GM19193 (cell line): ENCODE measurements around the gene GCAT.

Source experiments
- POLR2A ChIP-seq: IDR thresholded peaks from 4 replicates; pipeline ENCODE4 v1.6.1; 2011; ENCODE audit not compliant: insufficient read depth, insufficient read length; ENCODE audit errors: extremely low read depth

Gene GCAT

GRCh38 chr22:37816543-37817180, 8.9 kb downstream of the GCAT start:
- no peak for TF ChIP-seq POLR2A

DNA sequence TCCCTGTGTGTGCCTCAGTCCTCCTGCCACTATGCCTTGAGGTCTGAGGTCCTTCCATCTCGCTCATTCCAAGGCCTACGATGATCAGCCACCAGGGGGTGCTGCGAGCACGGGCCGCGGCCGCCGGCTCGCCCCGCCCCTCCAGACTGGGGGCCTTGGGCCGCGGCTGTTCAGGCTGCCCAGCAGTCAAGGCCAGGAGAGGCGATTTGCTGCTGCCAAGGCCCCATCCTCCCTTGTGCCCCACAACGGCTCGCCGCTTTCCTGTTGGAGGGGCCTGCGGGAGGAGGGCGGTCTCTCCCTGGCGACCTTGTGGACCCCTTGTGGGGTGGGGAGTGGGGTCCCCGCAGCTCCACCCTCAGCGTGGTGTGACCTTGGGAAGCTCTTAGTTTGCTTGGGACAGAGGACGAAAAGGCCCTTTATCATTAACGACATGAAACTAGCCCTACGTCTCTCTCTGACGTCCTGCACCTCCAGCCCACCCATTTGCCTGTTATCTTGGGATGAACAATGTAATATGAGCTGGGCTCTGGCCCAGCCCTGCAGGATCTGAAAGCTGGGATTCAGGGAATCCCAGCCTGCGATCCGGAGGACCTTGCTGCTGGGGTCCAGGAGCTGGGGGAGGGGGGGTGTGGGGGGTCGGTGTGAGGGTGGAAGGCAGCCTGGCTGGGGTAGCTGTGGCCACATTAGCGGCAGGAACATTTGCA, 10.1 kb downstream of the GCAT start:
- TF ChIP-seq POLR2A, result no peak

DNA sequence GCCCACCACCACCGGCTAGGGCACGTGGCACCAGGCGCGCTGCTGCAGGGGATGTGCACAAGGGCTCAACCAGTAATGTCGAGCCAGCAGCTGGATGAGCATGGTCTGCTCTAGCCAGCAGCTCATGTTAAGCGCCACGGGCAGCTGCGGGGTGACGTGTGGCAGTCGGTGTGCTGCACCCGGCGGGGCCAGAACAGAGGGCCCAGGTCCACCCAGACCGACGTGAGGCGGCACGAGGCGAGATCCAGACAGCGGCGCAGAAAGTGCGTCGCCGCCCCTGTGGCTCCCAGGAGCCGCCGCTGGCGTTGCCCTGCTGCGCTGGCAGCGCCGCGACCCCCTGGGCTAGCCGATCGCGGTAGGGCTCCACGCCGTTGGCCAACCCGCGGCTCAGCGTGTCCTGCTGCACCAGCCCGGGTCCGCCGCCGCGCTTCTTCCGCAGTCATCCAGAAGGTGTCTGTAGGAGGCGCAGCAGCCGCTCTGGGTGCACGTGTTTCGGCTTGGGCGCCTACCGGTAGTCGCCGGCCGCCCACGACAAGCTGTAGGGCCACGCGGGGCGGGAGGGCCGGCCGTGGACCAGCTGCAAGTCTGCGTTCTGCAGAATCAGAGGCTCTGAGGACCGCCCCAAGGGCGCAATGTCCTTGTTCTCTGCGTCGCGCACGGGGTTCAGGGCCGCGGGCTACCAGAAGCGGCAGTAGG, 10.8 kb downstream of the GCAT start:
- TF ChIP-seq POLR2A, result no peak

DNA sequence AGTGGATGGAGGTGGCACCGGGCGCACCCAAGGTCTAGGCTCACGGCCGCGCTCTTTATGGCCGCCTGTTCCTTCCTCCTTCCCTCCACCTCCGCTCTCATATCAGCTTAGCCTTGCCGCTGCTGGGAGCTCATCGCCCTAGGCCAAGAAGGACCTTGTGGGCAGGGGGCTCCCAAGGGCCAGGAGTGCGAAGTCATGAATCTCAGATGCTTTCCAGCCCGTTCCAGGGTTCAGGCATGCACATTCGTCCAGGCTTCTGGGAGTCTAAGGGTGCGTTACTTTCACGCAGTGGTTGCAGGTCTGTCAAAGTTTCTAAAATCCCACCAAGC, 11.3 kb downstream of the GCAT start:
- TF ChIP-seq POLR2A, result no peak

- no peak for TF ChIP-seq POLR2A
Measured at GRCh38 chr22:37820350-37820749, 12.6 kb downstream of the GCAT start.

- TF ChIP-seq POLR2A, result no peak
Measured at GRCh38 chr22:37822079-37822833, 14.5 kb downstream of the GCAT start.

GRCh38 chr22:37823134-37823985, 15.6 kb downstream of the GCAT start, which contains the start of gene GALR3:
Gene GALR3, plus strand, starts transcription at chr22:37823382. Its CDS starts 25 bp downstream, at chr22:37823407.
- TF ChIP-seq POLR2A, result no peak

DNA sequence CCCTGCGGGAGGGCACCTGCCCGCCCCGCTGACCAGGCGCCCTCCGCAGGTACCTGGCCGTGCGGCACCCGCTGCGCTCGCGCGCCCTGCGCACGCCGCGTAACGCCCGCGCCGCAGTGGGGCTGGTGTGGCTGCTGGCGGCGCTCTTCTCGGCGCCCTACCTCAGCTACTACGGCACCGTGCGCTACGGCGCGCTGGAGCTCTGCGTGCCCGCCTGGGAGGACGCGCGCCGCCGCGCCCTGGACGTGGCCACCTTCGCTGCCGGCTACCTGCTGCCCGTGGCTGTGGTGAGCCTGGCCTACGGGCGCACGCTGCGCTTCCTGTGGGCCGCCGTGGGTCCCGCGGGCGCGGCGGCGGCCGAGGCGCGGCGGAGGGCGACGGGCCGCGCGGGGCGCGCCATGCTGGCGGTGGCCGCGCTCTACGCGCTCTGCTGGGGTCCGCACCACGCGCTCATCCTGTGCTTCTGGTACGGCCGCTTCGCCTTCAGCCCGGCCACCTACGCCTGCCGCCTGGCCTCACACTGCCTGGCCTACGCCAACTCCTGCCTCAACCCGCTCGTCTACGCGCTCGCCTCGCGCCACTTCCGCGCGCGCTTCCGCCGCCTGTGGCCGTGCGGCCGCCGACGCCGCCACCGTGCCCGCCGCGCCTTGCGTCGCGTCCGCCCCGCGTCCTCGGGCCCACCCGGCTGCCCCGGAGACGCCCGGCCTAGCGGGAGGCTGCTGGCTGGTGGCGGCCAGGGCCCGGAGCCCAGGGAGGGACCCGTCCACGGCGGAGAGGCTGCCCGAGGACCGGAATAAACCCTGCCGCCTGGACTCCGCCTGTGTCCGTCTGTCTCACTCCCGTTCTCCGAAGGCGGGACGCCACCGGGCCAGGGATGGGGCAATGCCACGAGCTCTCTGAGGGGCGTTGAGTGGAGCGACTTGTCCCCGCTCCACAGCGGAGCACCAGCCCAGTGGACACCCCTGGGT, 17.2 kb downstream of the GCAT start:
- no peak for TF ChIP-seq POLR2A

DNA sequence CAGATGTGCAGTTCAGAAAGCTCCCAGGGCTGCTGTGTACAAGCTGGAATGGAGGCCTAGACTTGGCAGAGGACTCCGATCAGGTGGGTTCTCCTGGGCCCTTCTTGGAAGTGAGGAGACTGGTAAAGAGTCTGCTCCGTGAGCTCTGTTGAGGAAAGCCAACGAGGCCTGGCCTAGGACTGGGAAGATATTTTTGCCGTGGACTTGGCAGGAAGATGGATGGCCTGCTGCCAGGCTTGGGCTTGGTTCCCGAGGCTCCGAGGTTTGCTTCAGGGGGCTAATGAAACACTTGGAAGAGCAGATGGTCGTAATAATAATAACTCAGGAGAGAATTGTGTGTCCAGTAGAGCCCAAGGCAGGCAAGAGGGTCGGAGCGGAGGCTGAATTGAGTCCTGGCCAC, 19.3 kb downstream of the GCAT start:
- no peak for TF ChIP-seq POLR2A

- TF ChIP-seq POLR2A, result no peak
Measured at GRCh38 chr22:37830093-37830842, 22.5 kb downstream of the GCAT start.

DNA sequence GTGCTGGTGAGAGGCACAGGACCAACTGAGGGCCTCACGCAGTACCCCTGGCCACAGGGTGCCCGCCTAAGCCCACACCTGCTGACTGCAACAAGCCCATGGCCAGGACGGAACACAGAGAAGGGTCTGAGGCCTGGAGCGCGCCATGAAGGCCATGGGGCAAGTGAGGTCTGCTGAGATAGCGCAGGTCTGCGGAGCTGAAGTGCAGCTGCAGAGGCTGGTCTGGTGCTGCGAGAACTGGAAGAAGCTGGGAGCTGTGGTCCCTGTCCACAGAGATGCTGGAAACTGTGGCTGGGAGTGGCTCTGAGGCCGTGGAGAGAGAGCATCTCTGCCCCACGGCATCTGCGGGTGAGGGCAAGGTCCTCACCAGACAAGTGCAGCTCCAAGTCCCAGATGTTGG, 23.7 kb downstream of the GCAT start:
- no peak for TF ChIP-seq POLR2A

GRCh38 chr22:37832022-37832857, 24.5 kb downstream of the GCAT start:
- TF ChIP-seq POLR2A, result no peak
